HEK293T (cell line): ENCODE results near the gene WDR18.
"Not testable (repeated sequence)": the region's sequence is repeated elsewhere in the genome, so short reads cannot be mapped to it uniquely, and the experiment has no call there.

Experiments used
- CTCF ChIA-PET: fragments of 350-600 bp; formaldehyde crosslinking; extraction: SDS; loops from one replicate; lab custom pipeline; 2021; ENCODE audit warnings: antibody characterized with exemption, inconsistent platforms; lab: Yijun Ruan, JAX
- POLR2A ChIA-PET: fragments of 350-600 bp; formaldehyde crosslinking; extraction: SDS; loops from one replicate; lab custom pipeline; 2020; ENCODE audit warnings: antibody characterized with exemption, inconsistent platforms; lab: Yijun Ruan, JAX
- DNase-seq: peaks from one replicate; pipeline ENCODE4 v3.0.0; 2012; ENCODE audit warnings: mixed read lengths; ENCODE audit errors: extremely low spot score
- ARNT ChIP-seq: fragments of 450-650 bp; IDR thresholded peaks from 2 replicates; pipeline ENCODE4 v1.6.1; 2017; ENCODE audit warnings: mild to moderate bottlenecking
- BHLHE40 ChIP-seq: fragments of 450-650 bp; IDR thresholded peaks from 2 replicates; pipeline ENCODE4 v1.6.1; 2016; ENCODE audit warnings: mild to moderate bottlenecking, moderate library complexity, borderline replicate concordance
- CTBP1 ChIP-seq: fragments of 450-650 bp; IDR thresholded peaks from 2 replicates; pipeline ENCODE4 v1.6.1; 2016; ENCODE audit warnings: borderline replicate concordance
- ELF4 ChIP-seq: fragments of 450-650 bp; IDR thresholded peaks from 2 replicates; pipeline ENCODE4 v1.6.1; 2017; ENCODE audit warnings: antibody characterized with exemption
- FOXA1 ChIP-seq: fragments of 450-650 bp; IDR thresholded peaks from 2 replicates; pipeline ENCODE4 v1.6.1; 2016; ENCODE audit warnings: mild to moderate bottlenecking
- FOXK2 ChIP-seq: fragments of 450-650 bp; IDR thresholded peaks from 2 replicates; pipeline ENCODE4 v1.6.1; 2016; ENCODE audit warnings: mild to moderate bottlenecking
- FOXM1 ChIP-seq: fragments of 450-650 bp; IDR thresholded peaks from 2 replicates; pipeline ENCODE4 v1.6.1; 2017; ENCODE audit warnings: mild to moderate bottlenecking, borderline replicate concordance
- HDGF ChIP-seq: fragments of 450-650 bp; IDR thresholded peaks from 2 replicates; pipeline ENCODE4 v1.6.1; 2017; ENCODE audit warnings: antibody characterized with exemption, borderline replicate concordance
- L3MBTL2 ChIP-seq: fragments of 450-650 bp; conservative IDR thresholded peaks from 2 replicates; pipeline ENCODE4 v1.6.1; 2016; ENCODE audit warnings: mild to moderate bottlenecking
- LEF1 ChIP-seq: fragments of 450-650 bp; IDR thresholded peaks from 2 replicates; pipeline ENCODE4 v1.6.1; 2017; ENCODE audit warnings: mild to moderate bottlenecking, borderline replicate concordance
- NFRKB ChIP-seq: fragments of 450-650 bp; IDR thresholded peaks from 2 replicates; pipeline ENCODE4 v1.6.1; 2016; ENCODE audit warnings: mild to moderate bottlenecking, moderate library complexity
- PKNOX1 ChIP-seq: fragments of 450-650 bp; IDR thresholded peaks from 2 replicates; pipeline ENCODE4 v1.6.1; 2016
- SP1 ChIP-seq: fragments of 450-650 bp; IDR thresholded peaks from 2 replicates; pipeline ENCODE4 v1.6.1; 2017
- SUZ12 ChIP-seq: fragments of 450-650 bp; IDR thresholded peaks from 2 replicates; pipeline ENCODE4 v1.6.1; 2016; ENCODE audit warnings: mild to moderate bottlenecking
- TARDBP ChIP-seq: fragments of 450-650 bp; IDR thresholded peaks from 2 replicates; pipeline ENCODE4 v1.6.1; 2016
- ZNF384 ChIP-seq: fragments of 450-650 bp; IDR thresholded peaks from 2 replicates; pipeline ENCODE4 v1.6.1; 2016

Gene WDR18

GRCh38 chr19:954672-955494 is 29.3 kb upstream of the WDR18 start:
- POLR2A ChIA-PET, result no interaction called here
- no peak for DNase-seq
- CTCF ChIA-PET, result no interaction called here
- TF ChIP-seq HDGF (no peak), FOXK2 (no peak), CTBP1 (no peak), TARDBP (no peak), LEF1 (no peak), L3MBTL2 (no peak), SP1 (no peak), PKNOX1 (no peak), NFRKB (no peak)

GRCh38 chr19:955803-956765 is 28.1 kb upstream of the WDR18 start:
- ChIA-PET POLR2A (no interaction called here), CTCF (interaction anchor here (0.7 kb wide), 1 partner anchor 187 kb away, joined by 3 read pairs; no protein-coding TSS in a partner anchor)
- no peak for DNase-seq
- no peak for TF ChIP-seq PKNOX1
- TF ChIP-seq FOXK2, result no peak
- TF ChIP-seq SP1, result no peak
- TF ChIP-seq ZNF384, result no peak
- no peak for TF ChIP-seq BHLHE40
- TF ChIP-seq TARDBP, result no peak

GRCh38 chr19:956766-957440 is 27.2 kb upstream of the WDR18 start:
- ChIA-PET POLR2A (no interaction called here), CTCF (no interaction called here)
- TF ChIP-seq ZNF384 (no peak), SUZ12 (no peak), FOXM1 (no peak), BHLHE40 (no peak), LEF1 (no peak)

DNA sequence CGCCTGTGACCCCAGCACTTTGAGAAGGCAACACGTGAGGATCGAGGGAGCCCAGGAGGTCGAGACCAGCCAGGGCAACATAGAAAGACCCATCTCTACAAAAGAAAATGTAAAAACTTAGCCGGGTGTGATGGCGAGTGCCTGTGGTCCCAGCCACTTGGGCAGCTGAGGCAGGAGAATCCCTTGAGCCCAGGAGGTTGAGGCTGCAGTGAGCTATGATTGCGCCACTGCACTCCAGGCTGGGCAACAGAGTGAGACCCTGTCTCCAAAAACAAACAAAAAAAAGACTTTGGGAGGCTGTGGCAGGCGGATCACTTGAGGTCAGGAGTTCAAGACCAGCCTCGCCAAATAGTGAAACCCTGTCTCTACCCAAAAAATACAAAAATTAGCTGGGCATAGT is 26.6 kb upstream of the WDR18 start:
- DNase-seq, POLR2A ChIA-PET: not testable (repeated sequence)
- CTCF ChIA-PET, result interaction anchor here (0.6 kb wide), 1 partner anchor 35 kb away, joined by 3 read pairs; no protein-coding TSS in a partner anchor

More at GRCh38 chr19:956766-957440, 27.2 kb upstream of the WDR18 start:
- no peak for DNase-seq

GRCh38 chr19:958967-959855 is 24.9 kb upstream of the WDR18 start:
- TF ChIP-seq NFRKB, result no peak
- TF ChIP-seq FOXK2, result no peak
- TF ChIP-seq BHLHE40, result no peak
- no peak for TF ChIP-seq L3MBTL2
- TF ChIP-seq FOXA1, result no peak
- TF ChIP-seq FOXM1, result no peak
- ChIA-PET POLR2A (interaction anchor here (0.6 kb wide), 1 partner anchor 20 kb away, joined by 3 read pairs; no protein-coding TSS in a partner anchor), CTCF (no interaction called here)

GRCh38 chr19:960020-960419 is 24.1 kb upstream of the WDR18 start:
- POLR2A ChIA-PET, result interaction anchor here (0.6 kb wide), 1 partner anchor 21 kb away, joined by 3 read pairs; no protein-coding TSS in a partner anchor

More at GRCh38 chr19:958967-959855, 24.9 kb upstream of the WDR18 start:
- DNase-seq, result no peak

More at GRCh38 chr19:960020-960419, 24.1 kb upstream of the WDR18 start:
- no peak for DNase-seq
- TF ChIP-seq ELF4, result no peak
- no peak for TF ChIP-seq FOXA1
- TF ChIP-seq NFRKB, result no peak
- TF ChIP-seq ZNF384, result no peak
- no peak for TF ChIP-seq BHLHE40
- TF ChIP-seq TARDBP, result no peak
- no peak for TF ChIP-seq SUZ12
- no peak for TF ChIP-seq LEF1
- TF ChIP-seq ARNT, result no peak
- TF ChIP-seq L3MBTL2, result no peak
- TF ChIP-seq FOXK2, result no peak
- no peak for TF ChIP-seq FOXM1
- no peak for TF ChIP-seq CTBP1
- TF ChIP-seq PKNOX1, result no peak
- no peak for TF ChIP-seq SP1
- no peak for TF ChIP-seq HDGF
- CTCF ChIA-PET, result no interaction called here
